GM18868 (cell line): ENCODE results near the gene DBR1.

Source experiments
- ATAC-seq: cut with Tn5 transposase; IDR thresholded peaks from one replicate; pipeline ENCODE4 v1.9.1; 2021; ENCODE audit warnings: mild to moderate bottlenecking, moderate library complexity; ENCODE audit not compliant: unreplicated experiment

The DBR1 gene, protein sequence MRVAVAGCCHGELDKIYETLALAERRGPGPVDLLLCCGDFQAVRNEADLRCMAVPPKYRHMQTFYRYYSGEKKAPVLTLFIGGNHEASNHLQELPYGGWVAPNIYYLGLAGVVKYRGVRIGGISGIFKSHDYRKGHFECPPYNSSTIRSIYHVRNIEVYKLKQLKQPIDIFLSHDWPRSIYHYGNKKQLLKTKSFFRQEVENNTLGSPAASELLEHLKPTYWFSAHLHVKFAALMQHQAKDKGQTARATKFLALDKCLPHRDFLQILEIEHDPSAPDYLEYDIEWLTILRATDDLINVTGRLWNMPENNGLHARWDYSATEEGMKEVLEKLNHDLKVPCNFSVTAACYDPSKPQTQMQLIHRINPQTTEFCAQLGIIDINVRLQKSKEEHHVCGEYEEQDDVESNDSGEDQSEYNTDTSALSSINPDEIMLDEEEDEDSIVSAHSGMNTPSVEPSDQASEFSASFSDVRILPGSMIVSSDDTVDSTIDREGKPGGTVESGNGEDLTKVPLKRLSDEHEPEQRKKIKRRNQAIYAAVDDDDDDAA

DNA sequence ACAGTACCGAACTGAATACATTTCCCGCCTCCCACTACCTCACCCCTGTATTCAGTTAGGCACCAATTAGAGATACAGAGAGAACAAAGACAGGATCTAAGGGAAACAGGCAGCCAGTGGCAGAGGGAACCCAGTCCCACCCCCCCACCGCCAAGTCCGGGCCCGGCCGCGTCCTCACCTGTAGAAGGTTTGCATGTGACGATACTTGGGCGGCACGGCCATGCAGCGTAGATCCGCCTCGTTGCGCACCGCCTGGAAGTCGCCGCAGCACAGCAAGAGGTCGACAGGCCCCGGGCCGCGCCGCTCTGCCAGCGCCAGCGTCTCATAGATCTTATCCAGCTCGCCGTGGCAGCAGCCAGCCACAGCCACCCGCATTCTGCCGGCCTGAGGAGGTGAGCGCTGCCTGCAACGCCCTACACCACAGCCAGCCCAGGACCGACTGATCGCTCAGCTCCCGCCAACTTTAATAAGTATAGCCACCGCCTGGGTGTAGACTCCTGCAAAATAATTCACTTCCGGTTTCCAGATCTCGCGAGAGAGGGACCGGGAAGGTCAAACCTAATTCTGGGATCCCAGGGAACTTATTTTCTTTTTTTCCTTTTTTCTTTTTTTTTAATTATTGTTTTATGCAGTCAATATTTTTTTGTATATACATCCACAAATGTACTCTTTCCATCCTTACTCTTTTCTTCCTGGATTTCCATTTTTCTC lies at the start of gene DBR1:
Gene DBR1, minus strand, starts transcription at position 501 of the 711 bp plus-strand sequence. Its CDS starts 126 bp downstream, at position 375.
- peak; percentile 90 for ATAC-seq

DNA sequence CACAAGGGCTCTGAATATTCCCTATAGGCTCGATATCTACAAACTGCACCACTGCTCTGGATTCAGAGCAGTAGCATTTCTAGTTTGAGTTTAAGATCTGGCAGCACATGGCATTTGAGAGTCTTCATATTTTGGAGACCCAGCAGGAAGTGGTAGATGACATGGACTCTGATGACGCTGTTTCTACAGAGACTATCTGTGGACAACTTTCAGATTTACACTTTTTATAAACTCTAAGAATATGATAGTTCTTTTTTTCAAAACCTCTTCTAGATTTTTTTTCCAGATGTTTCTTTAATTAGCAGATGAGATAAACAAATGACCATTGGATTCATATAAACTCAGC lies 48.2 kb upstream of the DBR1 start:
- ATAC-seq = no peak

DNA sequence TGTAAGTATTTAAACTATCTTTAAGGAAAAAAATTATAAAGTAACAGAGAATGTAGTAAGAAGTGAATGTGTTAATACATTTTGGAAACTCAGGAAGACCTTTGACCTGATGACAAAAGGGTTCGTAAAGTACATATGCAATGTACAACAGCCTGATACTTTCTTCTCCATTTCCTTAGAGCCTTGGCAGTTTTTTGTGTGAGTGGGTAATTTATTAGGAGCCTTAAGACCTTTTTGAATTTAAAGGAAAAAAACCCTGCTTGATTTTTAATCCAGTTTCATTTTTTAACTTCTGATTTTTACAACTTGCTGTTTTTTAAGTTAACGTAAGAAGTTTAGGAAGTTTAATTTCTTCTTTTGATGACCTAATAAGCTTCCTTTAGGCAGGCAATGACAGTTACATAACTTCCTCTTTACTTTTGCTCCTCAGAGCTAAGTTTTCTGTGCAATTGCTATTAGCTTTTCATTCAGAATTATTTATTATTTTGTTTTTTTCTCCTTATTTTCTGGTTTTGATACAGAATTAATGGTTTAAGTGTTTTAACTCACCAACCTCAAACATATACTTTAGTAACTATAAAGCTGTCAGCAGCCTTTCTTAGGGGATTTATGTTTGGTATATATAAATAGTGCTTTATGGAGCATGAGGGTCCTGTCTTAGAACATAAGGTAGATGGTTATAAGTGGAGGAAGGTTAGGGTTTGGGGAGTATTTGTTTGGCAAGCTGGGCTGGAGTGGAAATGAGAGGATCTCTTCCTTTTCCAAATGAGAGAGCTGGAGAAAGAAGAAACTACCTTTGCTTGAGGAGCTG lies 47.6 kb upstream of the DBR1 start:
- no peak for ATAC-seq

DNA sequence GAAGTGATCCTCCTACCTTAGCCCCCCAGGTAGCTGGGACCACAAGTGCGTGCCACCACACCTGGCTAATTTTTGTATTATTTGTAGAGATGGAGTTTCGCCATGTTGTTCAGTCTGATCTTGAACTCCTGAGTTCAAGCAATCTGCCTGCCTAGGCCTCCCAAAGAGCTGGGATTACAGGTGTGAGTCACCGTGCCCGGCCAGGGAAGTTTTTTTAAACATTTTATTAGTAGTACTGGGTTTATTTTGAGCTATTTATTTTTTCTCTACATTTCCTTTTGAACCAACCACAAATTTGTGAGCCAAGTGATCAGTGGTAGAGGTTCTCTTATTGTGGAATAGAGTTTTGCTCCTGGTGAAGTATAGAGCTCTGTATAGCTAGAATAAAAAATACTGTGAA lies 46.1 kb upstream of the DBR1 start:
- no peak for ATAC-seq

DNA sequence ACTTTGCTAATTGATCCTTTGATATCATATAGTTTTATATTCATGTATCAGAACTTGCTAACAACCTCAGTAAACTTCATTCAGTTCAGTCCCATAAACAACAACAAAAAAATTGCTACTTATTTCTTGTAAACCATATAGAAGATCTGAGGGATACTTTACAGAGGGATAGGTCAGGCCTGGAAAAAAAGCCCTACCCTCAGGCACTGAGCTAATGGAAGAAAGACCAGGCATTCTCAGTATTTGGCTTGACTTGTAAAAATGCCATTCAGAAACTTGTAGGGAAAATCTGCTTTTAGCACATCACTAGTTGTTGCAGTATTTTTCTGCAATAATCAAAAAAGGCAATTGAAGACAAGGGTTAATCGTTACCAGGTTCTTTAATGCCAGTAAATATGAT lies 45.5 kb upstream of the DBR1 start:
- no peak for ATAC-seq

DNA sequence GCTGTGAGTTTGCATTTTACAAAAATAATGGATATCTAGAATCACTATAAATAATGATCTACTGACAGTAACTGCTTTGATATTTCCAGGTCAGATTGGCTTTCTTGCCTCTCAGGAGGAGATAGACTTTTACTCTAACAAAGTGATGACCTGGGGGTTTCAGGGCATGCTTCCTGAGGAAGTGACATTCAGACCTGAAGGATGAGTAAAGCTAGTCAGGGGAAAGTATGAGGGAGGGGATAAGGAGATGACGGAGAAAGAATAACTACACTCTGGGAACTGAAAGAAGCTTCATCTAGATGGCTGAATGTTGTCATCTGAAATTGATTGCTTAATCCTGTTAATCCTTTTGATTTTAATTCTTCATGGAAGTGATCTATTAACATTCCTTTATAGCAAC lies 44.5 kb upstream of the DBR1 start:
- ATAC-seq = no peak

DNA sequence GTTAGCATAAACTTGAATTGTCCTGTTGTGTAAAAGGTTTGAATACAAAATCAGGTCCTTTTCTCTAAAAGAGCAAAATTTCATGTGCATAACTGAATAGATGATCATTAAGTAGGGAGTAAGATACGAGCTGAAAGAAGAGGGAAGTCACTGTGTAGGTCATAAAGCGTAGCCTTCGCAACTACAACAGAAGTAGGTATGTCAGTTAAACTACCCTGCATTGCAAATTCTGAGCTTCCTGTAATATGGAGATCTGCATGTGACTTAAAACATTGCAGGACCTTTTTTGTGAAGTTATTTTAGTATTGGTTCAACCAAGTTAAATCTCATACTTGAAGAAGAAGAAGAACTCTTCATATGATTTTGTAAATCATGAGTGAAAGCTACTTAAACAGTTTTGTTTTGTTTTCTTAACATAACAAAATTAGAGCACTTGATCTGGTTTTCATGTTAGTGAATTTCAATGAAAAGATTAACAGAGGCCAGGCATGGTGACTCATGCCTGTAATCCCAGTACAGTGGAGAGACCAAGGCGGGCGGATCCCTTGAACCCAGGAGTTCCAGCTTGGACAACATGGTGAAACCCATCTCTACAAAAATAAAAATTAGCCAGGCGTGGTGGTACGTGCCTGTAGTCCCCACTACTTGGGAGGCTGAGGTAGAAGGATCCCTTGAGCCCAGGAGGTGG lies 38.8 kb upstream of the DBR1 start:
- no peak for ATAC-seq

DNA sequence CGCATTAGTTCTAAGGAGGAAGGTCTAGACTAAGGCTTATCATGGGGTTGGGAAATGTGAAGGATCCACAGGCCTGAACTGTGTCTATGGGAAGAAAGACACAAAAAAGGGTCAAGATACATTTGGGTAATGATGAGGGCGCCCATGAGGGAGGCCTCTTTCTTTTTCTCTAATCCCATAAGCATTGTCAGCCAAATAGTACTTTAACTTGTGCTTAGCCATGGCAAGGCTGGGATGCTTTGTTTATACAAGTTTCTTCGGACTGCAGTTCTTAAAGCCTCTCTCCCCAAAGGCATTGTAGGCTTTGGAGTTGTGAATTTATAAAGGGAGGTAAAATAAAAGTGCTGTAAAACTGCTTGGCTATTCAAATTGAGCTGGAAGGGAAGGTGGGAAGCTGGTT lies 35.8 kb upstream of the DBR1 start:
- no peak for ATAC-seq

DNA sequence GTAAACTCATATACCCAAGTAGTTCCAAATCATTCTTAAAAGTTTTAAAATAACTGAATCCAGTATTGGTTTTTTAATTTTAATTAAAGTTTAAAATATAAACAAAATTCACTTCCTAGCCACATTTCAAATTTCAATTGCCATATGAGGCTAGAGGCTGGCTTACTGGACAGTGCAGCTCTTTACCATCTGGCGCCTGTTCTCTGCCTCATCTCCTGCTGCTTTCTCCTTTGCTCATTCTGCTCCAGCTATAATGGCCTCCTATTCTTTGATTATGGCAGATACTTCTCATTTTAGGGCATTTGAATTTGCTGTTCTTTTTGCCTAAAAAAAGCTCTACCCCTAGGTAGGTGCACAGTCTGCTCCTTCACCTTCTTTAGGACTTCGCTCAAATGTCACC lies 31.5 kb upstream of the DBR1 start:
- ATAC-seq = no peak

DNA sequence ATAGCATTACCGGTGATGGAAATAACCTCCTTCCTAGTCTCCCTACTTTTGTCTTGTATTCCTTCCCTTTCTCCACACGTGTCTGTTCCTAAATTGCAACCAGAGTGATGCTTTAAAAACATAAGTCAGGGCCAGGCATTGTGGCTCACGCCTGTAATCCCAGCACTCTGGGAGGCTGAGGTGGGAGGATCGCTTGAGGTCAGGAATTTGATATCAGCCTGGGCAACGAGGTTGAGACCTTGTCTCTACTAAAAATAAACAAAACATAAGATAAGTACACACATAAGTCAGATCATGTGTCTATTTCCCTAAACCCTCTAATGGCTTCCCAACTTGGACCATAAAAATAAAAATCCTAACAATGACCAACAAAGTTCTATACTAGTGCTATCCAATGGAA lies 30.8 kb upstream of the DBR1 start:
- ATAC-seq = no peak

DNA sequence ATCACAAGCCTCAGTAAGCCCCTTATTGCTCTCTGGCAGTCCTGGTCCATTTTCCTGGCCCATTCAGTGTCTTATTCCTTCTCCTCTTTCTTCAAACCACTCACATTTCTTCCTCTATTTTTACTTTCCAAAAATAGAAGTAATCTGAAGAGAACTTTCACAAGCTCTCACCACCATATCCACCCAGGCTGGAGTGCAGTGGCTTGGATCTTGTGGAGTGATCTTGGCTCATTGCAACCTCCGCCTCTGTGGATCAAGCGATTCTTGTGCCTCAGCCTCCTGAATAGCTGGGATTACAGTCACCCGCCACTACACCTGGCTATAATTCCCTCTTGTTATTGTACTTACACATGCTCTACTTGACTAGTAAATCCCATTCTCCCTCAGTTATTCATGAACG lies 29.2 kb upstream of the DBR1 start:
- ATAC-seq = no peak

DNA sequence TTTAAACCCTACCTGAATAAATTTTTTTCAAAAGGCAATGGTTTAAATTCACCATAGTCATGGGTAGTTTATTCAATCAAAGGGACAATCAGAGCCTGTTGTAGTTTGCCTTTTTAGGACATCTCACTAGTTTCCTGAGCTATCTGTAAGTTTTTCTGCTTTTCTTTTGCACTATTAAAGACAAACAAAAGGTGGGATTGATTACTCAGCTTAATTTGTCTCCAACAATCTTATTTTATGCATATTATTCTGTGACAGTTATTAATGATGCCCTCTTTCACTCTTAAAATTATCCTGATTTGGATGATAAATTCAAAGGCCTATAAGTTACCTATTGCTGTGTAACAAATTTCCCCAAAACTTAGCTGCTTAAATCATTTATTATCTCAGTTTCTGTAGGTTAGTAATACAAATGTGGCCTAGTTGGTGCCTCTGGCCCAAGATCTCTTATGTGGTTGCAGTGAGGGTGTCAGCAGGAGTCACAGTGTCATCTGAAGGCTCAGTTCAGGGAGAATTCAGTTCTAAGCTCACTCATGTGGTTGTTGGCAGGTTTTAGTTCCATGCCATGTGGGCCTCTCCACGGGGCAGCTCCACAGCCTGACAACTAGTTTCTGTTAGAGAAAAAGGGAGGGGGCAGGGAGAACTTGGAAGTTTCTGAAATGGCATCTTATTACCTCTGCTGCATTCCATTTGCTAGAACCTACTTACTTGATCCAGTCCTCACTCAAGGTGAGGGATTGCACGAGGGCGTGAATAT lies 28.4 kb upstream of the DBR1 start:
- ATAC-seq = no peak

DNA sequence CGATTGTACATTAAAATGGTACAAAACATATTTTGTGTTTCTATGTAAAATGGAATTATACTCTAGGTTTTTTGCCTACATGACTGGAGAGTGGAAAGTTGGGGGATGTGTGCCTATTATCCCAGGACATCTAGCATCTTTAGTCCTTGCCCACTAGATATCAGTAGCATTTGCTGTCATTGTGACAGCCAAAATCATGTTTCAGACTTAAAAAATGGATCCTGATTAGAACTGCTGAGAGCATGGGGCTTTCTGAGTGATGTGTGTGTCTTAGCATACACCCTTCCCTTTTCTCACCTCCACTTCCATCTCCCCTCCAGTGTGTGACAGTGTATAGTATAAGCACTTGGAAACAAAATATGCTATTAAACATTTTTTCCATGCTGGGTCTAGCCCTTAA lies 25.7 kb upstream of the DBR1 start:
- no peak for ATAC-seq

DNA sequence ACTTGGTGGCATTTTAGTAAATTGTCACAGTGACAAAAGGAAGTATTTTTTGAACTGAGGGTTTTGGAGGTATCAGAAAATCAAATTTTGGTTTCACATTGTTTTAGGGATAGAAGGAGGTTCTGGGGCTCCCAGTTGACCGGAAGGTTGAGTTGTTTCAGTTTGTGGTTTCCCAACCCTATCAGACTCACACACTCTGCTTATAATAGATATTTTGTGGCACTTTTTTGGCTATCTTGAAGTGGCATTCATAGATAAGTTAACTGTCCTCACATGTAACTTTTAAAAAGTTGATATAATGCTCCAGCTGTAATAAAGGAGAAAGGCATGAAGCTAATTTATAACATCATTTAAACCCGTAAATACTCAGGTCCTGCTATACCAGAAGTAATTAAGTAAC lies 25.1 kb upstream of the DBR1 start:
- no peak for ATAC-seq

DNA sequence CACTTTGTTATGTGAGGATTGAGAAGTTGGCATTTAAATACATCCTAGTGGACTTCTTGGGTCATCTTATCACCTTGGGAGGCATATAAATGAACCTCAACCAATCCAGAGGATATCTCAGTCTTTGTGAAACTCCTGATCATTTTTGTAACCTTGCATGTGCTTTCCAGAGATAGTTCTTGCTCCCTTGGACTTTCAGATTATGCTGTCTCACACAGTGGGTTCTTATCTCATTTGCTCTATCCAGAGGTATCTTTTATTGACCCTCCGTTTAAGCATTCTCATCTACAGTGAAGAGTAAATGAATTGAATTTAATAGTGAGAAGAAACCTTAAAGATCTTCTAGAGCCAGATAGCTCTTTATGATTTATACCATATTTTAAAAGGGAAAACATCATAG lies 22.8 kb upstream of the DBR1 start:
- ATAC-seq = no peak

DNA sequence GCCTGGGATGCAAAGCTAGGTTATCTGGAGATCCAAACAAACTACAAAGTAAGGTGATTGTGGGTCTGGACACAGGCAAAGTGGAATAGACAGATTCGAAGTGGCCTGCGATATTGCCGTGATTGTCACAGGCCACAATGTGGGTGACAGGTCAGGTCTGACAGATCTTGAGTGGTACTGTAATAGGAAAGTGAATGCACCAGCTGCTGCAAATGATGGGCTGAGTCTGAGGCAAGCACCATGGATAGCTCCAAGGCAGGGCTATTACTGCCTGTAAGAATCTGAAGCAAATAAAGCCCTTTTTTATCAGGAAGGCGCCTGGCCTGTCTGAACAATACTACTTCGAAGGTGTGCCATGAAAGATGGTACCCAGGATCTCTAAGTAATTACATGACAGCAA lies 22.3 kb upstream of the DBR1 start:
- no peak for ATAC-seq

DNA sequence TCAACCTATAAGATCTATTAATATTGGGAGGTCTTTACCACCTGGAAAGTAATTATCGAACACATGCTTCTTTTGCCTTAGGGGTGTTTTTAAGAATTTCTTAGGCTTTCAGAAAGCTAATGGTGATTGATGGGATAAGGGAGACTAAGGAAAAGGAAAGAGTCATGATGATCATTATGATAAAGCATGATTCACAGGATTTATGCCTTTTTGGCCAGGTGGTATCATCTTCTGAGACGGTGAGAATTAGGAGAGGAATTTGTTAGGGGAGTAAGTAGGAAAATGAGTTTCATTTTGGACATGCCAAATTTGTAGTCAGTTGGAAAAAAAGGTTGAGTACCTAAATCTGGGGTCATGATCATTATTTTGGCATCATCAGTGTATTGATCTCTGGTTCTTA lies 21.3 kb upstream of the DBR1 start:
- no peak for ATAC-seq

DNA sequence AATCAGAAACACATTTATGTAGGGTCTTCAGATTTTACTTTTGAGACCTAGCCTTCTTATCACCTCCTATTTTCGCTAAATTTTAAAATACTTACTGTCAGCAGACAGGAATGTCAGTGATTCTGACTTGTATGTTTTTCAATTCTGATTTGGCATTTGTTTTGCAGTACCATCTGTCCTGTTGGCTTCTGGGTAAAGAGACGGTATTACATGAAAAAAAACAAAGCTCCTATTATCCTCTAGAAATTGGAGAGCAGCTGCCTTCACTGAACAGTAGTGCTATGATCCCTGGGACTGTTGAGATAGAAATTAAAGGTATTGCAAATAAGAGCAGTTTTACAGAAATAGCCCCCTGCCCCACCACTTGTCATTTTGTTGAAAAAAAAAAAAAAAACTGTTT lies 20.8 kb upstream of the DBR1 start:
- no peak for ATAC-seq

DNA sequence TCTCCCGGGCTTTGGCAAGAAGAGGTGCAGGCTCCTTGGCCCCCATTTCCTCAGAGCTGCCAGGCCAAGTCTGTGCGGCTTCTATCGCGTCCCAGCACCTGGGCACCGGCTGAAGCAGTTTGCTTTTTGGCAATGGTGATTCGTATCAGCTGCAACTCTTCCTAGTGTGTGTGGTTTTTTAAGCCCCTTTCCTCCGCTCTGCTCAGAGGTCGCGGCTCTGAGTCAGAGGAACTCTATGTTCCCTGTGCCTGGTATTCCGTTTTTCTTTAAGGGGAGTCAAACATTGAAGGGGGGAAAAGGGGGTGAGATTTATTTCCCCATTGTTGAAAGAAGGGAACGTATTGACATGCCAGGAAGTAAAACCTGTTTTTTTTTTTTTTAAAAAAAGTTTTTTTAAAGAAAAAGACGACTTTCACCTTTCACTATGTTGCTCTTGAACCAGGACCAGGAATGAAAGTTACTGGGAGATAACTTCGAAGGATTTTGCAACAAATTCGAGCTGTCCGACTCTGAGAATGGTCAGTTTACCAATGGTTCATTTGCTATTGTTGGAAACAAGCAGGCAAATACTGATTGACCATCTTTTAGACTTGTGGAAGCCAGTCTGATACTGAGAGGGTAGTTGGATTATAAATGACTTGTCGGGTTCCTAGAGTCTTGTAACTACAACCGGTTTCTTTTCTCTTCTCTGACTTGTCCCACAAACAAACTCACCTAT lies 13.5 kb upstream of the DBR1 start:
- no peak for ATAC-seq
